GM18517 (cell line): Measurements from ENCODE around the gene ARID5A.

ENCODE experiments used
- ATAC-seq: cut with Tn5 transposase; IDR thresholded peaks from one replicate; pipeline ENCODE4 v1.9.1; 2021; ENCODE audit warnings: mild to moderate bottlenecking, moderate library complexity; ENCODE audit not compliant: unreplicated experiment

ARID5A gene

GRCh38 chr2:96506016-96506906, 30.3 kb upstream of the ARID5A start:
- ATAC-seq = no peak

GRCh38 chr2:96506907-96507240, 29.7 kb upstream of the ARID5A start:
- no peak for ATAC-seq

GRCh38 chr2:96507957-96508520, 28.5 kb upstream of the ARID5A start:
- ATAC-seq = peak; percentile 56

- no peak for ATAC-seq
These were observed 27.9 kb upstream of the ARID5A start for GRCh38 chr2:96508521-96509113.

- ATAC-seq = peak; percentile 64
These were observed 27.3 kb upstream of the ARID5A start for GRCh38 chr2:96509114-96509846.

- no peak for ATAC-seq
These were observed 26.7 kb upstream of the ARID5A start for GRCh38 chr2:96509847-96510230.

- no peak for ATAC-seq
These were observed 25.5 kb upstream of the ARID5A start for GRCh38 chr2:96510931-96511595.

GRCh38 chr2:96511851-96512250, 24.7 kb upstream of the ARID5A start:
- ATAC-seq = no peak

GRCh38 chr2:96512341-96512740, 24.2 kb upstream of the ARID5A start:
- no peak for ATAC-seq

GRCh38 chr2:96514521-96514920, 22.0 kb upstream of the ARID5A start:
- ATAC-seq = no peak

- ATAC-seq = no peak
These were observed 19.5 kb upstream of the ARID5A start for GRCh38 chr2:96517079-96517478.

GRCh38 chr2:96520231-96520630, 16.3 kb upstream of the ARID5A start:
- no peak for ATAC-seq

GRCh38 chr2:96520697-96521096, 15.9 kb upstream of the ARID5A start:
- ATAC-seq = no peak

- no peak for ATAC-seq
These were observed 15.3 kb upstream of the ARID5A start for GRCh38 chr2:96521219-96521618.

- ATAC-seq = no peak
These were observed 14.0 kb upstream of the ARID5A start for GRCh38 chr2:96522304-96523203.

GRCh38 chr2:96523659-96524481, 12.7 kb upstream of the ARID5A start:
- ATAC-seq = no peak

GRCh38 chr2:96524482-96525210, 11.9 kb upstream of the ARID5A start:
- no peak for ATAC-seq

- ATAC-seq = no peak
These were observed 11.4 kb upstream of the ARID5A start for GRCh38 chr2:96525211-96525507.
